DMS153 (cell line): ENCODE results near the gene ZNF853.
"Not testable (repeated sequence)": the region's sequence is repeated elsewhere in the genome, so short reads cannot be mapped to it uniquely, and the experiment has no call there.

Experiments used
- DNase-seq: peaks from one replicate; lab custom pipeline; 2025; lab: John Stamatoyannopoulos, UW

Gene ZNF853

DNA sequence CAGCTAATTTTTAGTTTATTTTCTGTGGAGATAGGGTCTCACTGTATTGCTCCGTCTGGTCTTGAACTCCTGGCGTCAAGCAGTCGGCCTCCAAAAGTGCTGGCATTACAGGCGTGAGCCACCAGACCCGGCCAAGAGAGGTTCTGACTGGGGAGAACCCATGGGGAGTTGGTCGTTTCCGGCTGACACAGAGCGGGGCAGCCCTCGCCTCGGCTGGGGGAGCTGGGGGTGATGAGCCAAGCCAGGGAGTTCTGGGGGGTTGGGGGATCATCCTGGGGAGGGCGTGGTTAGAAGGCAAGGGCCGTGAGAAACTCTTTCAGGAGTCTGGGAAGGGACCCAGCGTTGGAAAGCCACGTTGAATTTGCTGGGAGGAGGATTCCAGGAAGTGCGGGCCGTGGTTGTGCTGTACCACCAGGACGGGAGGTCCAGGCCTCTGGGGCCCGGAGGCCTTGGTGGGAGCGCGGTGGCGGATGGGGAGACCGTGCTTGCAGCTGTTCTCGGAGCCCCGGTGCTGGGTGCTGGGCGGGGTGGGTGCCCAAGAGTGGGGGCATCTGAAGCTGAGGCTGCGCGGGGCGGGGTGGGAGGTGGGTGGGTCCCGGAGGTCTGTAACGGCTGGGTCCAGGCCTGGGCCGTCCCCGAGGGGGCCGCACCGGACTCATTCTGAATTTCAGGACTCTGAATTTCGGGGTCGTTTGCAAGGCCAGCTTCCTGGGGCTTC, 8.4 kb upstream of the ZNF853 start:
- DNase-seq, result no peak

DNA sequence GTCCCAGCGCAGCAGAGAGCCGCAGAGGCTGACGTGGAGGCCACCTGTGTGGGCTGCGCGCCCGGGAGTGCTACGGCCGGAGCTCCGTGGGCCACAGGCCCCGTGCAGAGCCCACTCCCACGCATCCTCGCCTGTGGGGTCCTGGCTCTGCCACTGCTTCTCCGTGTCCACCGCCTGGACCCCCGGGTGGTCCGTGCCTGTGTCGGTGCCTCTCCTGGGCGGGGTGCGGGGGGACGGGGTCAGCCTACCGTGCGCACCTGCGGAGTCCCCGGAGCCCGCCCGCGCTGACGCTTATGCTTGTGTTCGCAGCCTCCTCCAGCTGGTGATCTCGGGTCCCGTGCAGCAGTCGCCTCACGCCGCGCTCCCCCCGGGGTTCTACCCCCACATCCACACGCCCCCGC, 7.8 kb upstream of the ZNF853 start:
- DNase-seq, result no peak

DNA sequence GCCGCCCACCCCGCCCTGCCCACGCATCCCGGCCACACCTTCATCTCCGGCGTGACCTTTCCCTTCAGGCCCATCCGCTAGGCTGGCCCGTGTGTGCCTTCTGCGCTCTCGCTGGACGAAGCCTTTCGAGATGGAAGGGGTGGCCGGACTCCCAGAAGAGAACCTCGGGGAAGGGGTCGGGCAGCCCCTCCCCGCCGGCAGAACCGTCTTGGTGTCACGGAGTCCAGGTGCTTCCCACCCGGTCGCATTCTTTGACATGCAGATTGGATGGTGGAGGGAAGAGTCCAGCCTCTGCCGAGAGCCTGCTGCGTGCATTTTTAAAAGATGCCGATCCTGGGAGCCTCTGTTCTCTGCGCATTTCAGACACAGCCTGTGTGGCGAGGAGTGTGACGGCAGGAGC, 7.3 kb upstream of the ZNF853 start:
- DNase-seq, result no peak

DNA sequence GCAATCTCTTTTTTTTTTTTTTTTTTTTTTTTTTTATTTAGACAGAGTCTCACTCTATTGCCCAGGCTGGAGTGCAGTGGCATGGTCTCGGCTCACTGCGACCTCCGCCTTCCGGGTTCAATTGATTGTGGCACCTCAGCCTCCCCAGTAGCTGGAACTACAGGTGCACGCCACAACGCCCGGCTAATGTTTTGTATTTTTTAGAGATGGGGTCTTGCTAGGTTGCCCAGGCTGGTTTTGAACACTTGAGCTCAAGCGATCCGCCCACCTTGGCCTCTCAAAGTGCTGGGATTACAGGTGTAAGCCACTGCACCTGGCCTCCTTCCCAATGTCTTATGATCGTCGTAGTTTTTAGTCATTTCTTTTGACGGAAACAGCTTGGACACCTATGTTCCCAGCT, 6.6 kb upstream of the ZNF853 start:
- DNase-seq, result no peak

DNA sequence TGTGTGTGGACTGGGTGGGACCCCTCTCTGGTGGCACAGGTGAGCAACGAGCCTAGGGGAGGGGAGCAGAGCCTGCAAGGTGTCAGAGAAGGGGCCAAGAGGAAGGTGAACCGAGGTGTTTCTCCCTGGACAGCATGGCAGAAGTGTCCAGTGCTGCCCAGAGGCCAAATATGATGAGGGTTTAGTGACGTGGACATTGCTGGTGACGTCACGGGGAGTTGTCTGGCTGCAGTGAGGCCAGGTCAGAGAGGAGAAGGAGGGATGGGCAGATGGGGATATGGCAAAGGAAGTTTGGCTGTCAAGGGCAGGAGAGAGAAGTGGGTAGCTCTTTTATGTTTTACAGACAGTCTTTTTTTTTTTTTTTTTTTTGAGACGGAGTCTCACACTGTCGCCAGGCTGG, 2.6 kb upstream of the ZNF853 start:
- no peak for DNase-seq

DNA sequence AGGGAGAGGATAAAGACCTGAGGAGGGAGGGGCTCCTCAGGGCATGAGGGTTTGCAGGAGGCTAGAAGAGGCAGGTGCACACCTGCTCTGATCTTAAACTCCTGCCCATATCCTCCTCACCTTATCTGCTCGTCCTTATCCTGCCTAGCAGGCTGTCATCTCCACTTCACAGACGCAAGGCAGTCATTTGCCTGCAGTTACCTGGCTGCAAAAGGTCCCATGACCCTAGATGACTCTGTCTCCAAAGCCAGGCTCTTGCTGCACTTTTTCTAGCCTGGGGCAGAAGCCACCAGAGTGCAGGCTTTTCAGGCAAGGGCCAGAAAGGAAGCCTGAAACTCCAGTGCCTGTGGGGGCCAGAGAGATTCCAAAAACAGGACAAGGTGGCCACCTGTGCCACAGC, 1.7 kb upstream of the ZNF853 start:
- DNase-seq, result no peak

DNA sequence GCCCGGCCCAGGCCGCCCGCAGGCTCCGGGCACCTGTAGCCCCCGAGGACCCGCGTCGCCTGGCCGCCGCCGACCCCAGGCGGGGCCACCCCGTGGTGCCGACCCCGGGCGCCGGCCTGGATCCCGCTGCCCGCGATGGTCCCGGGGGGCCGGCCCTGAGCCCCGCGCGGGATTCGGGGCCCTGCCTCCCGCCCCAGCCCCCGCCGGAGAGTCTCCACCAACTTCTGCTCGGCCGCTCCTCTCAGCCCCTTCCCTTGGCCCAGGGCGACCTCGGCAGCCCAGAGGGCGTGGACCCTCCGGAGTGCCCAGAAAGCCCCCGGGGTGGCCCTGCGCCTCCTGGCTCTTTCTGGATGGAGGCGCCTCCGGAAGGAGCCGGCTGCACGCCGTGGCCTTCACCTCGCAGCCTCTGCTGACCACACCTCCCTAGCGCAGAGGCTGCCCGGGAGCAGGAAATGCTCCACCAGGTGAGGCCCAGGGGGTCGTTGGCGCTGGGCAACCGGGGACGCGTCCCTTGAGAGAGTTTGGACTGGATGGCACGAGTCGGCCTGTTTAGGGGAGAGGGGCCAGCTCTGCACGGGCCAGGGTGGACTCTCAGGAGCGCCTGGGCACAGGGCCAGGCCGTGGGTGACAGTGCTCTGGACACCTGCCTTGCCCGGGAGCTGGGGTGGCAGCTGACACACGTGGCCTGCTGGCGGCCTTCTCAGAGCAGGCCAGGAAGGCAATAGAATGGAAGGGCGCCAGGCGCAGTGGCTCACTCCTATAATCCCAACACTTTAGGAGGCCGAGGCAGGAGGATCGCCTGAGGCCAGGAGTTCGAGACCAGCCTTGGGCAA, 529 bp downstream of the ZNF853 start:
- DNase-seq, result peak; percentile 38

DNA sequence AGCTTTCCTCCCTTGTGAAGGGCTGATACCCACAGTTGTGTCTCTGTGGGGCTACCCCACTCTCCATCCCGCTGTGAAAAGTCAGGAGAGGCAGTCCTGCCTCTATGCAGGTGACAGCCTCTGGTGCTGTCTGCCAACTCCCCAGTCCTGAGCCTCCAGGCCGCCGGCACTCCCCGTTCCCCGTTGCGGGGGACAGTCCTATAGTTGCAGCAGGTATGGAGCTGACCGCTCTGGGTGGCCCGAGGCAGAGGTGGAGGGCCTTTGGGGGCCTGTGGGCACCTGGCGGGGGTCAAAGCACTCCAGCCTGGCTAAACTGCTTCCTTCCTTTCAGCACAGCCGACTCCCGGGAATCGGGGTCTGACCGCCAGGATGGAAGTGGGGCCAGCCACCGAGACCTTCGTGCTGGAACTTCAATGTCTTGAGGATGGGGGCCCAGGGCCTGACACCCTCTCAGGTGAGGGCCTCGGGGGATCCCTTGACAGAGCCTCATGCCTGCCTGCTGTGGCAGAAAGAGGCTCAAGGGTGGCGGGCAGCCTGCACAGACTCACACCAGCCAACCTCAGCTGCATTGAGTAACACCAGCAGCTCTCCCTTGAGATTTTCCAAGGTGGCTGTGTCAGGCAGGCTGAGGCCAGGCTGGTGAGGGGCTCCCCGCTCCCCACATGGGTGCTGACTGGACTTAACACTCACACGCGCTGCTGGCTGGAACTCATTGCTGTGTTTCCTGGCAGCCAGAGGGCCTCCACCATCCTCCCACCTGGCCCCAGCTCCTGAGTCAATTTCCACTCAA, 1.6 kb downstream of the ZNF853 start:
- DNase-seq, result no peak

DNA sequence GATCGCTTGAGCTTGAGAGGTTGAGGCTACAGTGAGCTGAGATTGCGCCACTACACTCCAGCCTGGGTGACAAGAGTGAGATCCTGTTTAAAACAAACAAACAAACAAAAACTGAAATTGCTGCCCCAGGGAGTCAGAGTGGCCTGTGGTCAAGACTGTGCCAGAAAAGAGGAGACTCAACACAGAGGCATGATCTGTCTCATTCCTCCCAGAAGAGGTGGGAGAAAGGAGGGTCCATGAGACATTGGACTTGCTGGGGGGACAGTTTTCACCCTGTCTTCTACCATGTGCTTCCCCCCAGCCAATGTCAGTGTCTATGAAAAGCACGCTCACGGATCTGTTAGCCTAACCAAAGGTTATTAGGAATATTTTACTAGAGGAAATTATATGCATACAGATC, 3.2 kb downstream of the ZNF853 start:
- no peak for DNase-seq

DNA sequence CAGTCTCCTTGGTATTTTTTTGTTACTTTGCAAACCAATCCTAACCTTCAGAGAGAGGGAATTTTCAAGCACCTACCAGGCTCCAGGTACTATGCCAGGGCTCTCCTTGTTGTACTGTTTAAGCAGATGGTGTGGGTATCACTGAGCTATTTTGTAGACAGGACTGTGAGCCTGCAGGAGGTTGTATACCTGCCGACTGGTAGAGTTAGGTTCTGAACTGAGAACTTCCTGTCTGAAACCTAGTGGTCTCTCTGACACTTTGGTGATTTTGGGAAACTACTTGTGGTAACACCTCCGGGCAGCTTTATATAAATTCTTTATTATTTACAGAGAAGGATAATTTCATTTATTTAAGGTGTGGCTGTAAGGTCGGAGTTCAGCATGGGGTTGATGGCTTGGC, 4.6 kb downstream of the ZNF853 start:
- no peak for DNase-seq

DNA sequence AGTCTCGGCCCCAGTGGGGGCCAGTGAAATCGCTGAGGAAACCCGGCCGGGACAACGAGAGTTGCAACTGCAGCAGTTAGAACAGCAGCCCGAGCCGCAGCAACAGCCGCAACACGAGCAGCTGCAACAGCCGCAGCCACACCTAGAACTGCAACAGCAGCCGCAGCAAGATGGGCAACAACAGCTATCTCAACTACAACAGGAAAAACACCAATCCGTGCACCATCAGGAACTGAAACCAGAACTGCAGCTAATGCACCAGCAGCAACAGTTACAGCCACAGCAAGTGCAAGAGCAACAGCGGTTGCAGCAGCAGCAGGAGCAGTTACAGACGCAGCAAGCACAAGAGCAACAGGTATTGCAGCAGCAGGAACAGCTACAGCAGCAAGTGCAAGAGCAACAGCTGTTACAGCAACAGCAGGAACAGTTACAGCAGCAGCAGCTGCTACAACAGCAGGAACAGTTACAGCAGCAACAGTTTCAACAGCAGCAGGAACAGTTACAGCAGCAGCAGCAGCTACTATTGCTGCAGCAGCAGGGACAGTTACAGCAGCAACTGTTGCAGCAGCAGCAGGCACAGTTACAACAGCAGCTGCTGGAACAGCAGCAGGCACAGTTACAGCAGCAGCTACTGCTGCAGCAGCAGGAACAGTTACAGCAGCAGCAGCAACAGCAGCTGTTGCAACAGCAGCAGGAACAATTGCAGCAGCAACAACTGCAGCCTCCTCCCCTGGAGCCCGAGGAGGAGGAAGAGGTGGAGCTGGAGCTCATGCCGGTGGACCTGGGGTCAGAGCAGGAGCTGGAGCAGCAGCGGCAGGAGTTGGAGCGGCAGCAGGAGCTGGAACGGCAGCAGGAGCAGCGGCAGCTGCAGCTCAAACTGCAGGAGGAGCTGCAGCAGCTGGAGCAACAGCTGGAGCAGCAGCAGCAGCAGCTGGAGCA, 6.1 kb downstream of the ZNF853 start:
- DNase-seq, result no peak

DNA sequence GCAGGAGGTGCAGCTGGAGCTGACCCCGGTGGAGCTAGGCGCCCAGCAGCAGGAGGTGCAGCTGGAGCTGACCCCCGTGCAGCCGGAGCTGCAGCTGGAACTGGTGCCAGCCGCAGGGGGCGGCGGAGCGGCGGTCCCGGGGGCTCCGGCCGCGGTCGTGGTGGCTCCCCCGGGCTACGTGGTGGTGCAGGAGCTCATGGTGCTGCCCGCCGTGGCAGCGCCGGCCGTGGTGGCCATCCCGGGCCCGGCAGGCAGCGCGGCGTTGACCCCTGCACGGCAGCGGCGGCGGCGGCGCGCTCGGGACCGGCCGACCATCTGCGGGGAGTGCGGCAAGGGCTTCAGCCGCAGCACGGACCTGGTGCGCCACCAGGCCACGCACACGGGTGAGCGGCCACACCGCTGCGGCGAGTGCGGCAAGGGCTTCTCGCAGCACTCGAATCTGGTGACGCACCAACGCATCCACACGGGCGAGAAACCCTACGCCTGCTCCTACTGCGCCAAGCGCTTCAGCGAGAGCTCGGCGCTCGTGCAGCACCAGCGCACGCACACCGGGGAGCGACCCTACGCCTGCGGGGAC, 6.8 kb downstream of the ZNF853 start:
- no peak for DNase-seq

DNA sequence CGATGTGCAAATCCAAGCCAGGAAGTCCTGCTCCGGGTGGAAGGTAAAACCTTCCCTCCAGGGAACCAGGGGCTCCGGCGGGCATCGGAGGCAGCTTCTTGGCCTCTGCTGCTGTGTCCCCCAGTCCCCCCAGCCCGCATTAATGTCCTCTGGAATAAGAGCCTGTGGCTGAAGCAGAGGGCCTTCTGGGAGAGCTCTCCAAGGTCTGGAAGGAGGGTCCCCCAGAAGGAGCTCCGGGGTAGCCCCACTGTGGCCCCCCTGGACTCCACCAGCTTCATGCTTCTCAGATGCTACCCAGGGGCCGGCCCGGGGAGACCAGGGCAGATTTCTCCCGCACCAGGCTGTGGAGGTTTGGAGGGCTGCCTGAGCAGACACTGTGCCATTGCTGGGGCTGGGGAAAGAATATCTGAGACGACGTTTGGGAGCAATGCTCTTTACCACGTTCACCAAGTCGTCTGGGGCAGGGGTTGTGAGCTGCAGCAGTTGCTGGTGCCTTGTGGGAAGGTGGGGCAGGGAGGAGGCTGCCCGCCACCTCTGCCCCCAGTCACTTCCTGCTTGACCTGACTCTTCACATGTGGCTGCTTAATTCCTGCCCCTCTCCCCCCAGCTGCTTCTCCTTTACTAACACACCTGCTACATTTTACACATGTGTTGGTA, 8.3 kb downstream of the ZNF853 start:
- no peak for DNase-seq

DNA sequence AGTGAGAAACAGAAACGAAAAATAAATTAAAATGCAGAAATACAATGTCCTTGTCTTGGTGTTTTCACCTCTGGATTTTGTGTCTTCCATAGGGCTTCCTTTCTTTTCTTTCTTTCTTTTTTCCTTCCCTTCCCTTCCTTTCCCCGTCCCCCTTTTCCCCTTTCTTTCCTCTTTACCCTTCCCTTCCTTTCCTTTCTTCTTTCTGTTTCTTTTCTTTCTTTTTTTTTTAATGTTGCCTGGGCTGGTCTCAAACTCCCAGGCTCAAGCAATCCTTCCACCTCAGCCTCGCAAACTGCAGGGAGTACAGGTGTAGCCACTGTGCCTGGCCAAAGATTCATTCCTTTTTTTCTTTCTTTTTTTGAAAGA, 8.8 kb downstream of the ZNF853 start:
- DNase-seq, result no peak

DNA sequence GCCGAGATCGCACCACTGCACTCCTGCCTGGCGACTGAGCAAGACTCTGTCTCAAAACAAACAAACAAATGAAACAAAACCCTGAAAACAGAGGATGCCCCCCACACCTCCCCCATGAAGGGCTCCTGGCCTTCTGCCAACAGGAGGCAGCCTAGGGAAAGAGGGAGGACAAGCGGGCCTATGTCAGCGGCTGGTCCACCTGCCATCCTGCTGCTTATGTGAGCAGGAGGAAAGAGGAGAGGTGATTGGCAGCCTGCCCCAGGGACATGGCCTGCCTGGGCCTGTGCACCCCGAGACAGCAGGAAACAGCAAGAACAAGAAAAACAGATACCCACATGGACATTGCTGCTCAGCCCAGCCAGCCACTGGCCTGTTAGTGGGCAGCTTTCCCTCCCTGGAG, 12.6 kb downstream of the ZNF853 start:
- peak; percentile 33 for DNase-seq

DNA sequence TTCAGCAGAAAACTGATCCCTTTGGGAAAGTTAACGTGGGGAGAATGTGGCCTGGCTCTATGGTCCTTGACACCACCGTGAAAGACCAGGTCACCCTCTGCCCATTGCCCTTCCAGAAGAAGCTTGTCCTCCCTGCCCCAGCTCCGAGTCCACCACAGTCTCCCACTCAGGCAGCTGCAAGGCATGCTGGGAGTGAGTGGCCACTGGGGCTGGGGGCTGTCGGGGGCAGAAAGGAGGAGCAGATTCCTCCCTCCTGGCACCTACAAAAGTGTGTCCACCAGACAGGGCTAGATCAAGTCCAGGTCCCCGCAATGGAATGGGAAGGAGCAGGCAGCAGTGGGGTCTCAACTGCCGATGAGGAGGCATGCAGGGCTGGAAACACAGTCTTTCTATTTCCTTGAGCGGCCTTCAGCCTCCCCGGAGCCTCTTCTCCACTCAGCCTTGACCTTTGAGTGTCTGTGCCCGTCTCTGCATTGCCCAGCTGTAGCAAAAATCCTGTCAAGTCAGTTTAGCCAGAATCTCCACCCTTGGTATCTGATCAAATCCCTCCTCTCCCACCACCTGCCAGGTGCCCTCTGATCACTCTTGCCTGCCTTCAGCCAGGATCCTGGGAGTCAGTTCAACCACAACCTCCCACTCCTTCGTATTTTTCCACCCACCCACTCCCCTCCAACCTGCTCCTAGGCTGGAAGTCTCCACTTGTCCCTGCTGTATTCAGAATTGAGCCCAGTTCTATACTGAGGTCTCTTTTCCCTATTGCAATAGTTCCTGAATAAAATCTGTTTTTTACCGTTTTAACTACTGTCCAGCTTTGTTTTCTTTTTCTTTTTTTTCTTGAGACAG, 14.8 kb downstream of the ZNF853 start:
- DNase-seq, result no peak

DNA sequence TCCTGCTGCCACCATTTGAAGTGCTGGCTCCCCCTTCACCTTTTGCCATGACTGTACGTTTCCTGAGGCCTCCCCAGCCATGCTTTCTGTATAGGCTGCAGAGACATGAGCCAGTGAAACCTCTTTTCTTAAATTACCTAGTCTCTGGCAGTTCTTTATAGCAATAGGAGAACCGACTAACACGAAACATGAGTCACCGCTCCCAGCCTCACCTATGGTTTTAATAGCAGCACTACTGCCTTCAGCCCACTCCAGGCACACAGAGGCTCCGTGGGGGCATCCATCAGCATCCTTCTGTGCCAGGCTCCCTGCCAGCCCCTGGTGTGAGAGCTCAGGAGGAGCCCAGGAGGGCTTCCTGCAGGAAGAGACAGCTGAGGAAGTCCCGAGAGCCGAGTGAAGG, 16.2 kb downstream of the ZNF853 start:
- no peak for DNase-seq

DNA sequence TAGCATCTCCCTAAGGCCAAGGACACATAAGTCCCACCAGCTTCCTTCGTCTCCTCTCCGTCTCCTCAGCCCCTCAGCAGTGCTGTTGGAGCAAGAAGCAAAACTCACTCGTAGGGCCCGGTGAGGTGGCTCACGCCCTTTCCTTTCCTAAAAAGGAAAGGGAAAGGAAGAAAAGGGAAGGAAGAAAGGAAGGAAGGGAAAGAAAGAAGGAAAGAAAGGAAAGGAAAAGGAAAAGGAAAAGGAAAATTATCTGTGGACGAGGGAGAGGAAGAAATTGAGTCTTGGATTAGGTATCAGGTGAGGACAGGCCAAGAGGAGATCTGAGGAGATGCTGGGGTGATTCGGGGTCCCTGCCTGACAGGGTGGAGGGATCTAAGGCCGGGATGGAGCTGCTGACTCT, 18.6 kb downstream of the ZNF853 start:
- DNase-seq, result no peak

DNA sequence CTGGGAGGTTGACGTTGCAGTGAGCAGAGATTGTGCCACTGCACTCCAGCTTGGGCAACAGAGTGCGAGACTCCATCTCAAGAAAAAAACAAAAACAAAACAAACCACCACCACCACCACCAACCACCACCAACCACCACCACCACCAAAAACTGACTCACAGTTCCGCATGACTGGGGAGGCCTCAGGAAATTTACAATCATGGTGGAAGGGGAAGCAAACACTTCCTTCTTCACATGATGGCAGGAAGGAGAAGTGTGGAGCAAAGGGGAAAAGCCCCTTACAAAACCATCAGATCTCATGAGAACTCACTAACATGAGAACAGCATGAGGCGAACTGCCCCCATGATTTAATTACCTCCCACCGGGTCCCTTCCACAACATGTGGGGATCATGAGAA, 19.6 kb downstream of the ZNF853 start:
- DNase-seq, result not testable (repeated sequence)
